Lung microvascular endothelial cell (primary cell): Measurements from ENCODE around the gene TLDC2. TPM values are rescaled to one million over a fixed set of nuclear protein-coding genes. Genes with fewer than 3 reads are reported as not detected.
A peak's percentile ranks its signal among the peaks of the same experiment; 100 is the strongest.
"Not testable (repeated sequence)": the region's sequence is repeated elsewhere in the genome, so short reads cannot be mapped to it uniquely, and the experiment has no call there.

Experiments used
- DNase-seq, 2 donors: peaks; one replicate each; pipeline versions ENCODE4 v3.0.0 to v3.0.0-alpha.2; 2010; ENCODE audit warnings: low read depth in 2 of 2
- total RNA-seq: library from RNA; depleted of rRNA; stranded (reverse); fragments of >200 nt; gene quantifications from 2 replicates; pipeline ENCODE4 v1.2.1, GENCODE V29; 2014

The TLDC2 gene
- total RNA-seq, 1 donor from 2014 or later, result not detected

DNA sequence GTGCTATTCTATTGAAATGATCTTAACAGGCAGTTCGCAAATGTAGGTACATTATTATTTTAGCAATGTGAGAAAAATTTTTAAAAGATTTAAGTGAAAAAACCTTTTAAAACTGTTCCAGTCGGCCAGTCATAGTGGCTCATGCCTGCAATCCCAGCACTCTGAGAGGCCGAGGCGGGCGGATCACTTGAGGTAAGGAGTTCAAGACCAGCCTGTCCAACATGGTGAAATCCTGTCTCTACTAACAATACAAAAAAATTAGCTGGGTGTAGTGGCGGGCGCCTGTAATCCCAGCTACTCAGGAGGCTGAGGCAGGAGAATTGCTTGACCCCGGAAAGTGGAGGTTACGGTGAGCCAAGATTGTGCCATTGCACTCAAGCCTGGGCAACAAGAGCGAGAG is 29.6 kb downstream of the TLDC2 start:
- DNase-seq, result not testable (repeated sequence)

DNA sequence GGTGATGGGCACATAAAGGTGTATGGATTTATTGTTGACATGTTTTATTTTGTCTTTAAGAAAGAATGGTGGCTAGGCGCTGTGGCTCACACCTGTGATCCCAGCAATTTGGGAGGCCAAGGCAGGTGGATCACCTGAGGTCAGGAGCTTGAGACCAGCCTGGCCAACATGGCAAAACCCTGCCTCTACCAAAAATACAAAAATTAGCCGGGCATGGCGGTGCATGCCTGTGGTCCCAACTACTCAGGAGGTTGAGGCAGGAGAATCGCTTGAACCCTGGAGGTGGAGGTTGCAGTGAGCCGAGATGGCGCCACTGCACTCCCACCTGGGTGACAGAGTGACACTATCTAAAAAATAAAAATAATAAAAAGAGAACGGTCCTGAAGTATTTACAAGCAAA is 30.1 kb downstream of the TLDC2 start:
- not testable (repeated sequence) for DNase-seq

- DNase-seq, result no peak
Measured at GRCh38 chr20:36908603-36909002, 32.7 kb downstream of the TLDC2 start.

- DNase-seq, result no peak
Measured at GRCh38 chr20:36916199-36916598, 40.3 kb downstream of the TLDC2 start.

GRCh38 chr20:36917240-36917639 is 41.3 kb downstream of the TLDC2 start:
- no peak for DNase-seq

GRCh38 chr20:36917943-36918342 is 42.0 kb downstream of the TLDC2 start:
- no peak for DNase-seq

DNA sequence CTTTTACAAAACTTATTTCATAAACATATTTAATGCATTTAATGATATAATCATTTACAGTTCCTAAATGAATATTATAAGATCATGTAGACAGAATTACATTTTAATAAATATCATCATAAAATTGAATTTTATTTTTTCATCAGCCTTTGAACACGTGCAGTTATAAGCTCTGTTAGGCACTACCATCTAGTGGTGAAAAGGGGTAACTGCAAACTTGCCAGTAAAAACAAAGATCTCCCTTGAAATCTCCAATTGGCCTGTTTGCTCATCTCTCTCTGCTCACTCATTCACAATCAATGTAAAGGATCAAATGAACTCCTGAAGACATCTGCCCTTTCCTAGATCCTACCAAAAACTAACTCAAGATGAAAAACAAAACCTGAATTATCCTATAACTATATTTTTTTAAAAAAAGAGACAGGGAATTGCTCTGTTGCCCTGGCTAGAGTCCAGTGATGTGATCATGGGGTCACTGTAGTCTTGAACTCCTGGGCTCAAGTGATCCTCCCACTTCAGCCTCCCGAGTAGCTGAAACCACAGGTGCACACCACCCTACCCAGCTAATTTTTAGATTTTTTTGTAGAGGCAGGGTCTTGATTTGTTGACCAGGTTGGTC is 43.9 kb downstream of the TLDC2 start:
- peak; percentile 71 to 79 for DNase-seq

DNA sequence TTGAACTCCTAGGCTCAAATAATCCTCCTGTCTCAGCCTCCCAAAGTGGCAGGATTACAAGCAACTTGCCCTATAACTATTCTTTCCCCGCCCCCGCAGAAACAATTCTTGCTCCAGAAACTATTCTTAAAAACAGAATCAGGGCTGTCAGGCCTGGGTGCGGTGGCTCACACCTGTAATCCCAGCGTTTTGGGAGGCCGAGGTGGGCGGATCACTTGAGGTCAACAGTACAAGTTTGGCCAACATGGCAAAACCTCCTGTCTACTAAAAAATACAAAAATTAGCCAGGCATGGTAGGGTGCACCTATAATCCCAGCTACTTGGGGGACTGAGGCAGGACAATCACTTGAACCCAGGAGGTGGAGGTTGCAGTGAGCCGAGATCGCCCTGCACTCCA is 44.4 kb downstream of the TLDC2 start:
- no peak for DNase-seq

- no peak for DNase-seq
Measured at GRCh38 chr20:36924167-36925045, 48.5 kb downstream of the TLDC2 start.

- no peak for DNase-seq
Measured at GRCh38 chr20:36925234-36925633, 49.3 kb downstream of the TLDC2 start.

- no peak for DNase-seq
Measured at GRCh38 chr20:36926653-36927200, 50.8 kb downstream of the TLDC2 start.

- no peak for DNase-seq
Measured at GRCh38 chr20:36927704-36928103, 51.8 kb downstream of the TLDC2 start.

GRCh38 chr20:36929290-36929689 is 53.4 kb downstream of the TLDC2 start:
- peak in 1 of 2 donors; percentile 13 for DNase-seq

DNA sequence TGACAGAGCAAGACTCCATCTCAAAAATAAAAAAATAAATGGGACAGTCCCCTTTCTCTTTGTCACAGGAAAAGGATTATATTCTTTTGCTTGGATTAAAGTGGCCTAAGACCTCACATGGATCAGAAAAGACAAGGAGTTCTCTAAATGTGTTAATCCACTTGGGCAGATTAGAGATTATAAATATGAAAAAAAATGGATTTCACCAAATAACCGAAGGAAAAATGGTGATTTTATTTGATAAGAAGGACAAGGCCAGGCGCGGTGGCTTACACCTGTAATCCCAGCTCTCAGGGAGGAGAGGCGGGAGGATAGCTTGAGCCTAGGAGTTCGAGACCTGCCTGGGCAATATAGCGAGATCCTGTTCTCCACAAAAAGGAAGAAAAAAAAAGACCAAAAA is 53.8 kb downstream of the TLDC2 start:
- DNase-seq, result no peak

DNA sequence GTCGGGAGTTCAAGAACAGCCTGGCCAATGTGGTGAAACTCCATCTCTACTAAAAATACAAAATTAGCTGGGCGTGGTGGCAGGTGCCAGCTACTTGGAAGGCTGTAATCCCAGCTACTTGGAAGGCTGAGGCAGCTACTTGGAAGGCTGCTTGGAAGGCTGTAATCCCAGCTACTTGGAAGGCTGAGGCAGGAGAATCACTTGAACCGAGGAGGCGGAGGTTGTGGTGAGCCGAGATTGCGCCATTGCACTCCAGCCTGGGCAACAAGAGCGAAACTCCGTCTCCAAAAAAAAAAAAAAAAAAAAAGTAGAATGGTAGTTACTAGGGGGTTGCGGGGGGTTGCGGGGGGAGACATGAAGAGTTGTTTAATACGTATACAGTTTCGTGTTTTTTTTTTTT is 56.1 kb downstream of the TLDC2 start:
- not testable (repeated sequence) for DNase-seq

GRCh38 chr20:36932476-36933426 is 56.8 kb downstream of the TLDC2 start:
- no peak for DNase-seq

DNA sequence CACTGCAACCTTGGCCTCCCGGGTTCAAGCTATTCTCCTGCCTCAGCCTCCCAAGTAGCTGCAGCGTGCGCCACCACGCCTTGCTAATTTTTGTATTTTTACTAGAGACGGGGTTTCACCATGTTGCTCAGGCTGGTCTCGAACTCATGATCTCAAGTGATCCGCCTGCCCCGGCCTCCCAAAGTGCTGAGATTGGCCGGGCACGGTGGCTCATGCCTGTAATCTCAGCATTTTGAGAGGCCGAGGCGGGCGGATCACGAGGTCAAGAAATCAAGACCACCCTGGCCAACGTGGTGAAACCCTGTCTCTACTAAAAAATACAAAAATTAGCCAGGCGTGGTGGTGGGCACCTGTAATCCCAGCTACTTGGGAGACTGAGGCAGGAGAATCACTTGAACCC is 57.6 kb downstream of the TLDC2 start:
- DNase-seq, result not testable (repeated sequence)

- no peak for DNase-seq
Measured at GRCh38 chr20:36936341-36936740, 60.4 kb downstream of the TLDC2 start.

- DNase-seq, result not testable (repeated sequence)
Measured at GRCh38 chr20:36936761-36937401, 60.9 kb downstream of the TLDC2 start.

- no peak for DNase-seq
Measured at GRCh38 chr20:36937402-36937770, 61.4 kb downstream of the TLDC2 start.

DNA sequence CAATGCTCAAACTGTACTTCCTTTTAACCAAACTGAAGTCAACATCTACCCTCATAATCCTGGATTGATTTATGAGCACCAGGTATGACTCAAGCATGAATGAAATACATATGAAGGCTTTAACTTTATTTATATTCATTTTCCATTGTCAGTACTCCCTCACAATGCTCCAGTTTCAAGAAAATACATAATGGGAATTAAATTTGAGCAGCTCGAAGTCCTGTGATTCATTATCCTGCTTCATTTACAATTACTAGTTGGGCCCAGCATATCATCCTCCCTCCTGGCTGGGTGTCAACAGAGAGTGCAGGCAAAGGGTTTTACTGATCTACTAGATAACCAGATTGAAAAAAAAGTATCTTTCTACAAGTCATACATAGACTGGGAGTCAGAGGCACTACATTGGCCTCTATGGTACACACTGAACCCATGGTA is 65.5 kb downstream of the TLDC2 start:
- DNase-seq, result peak in 1 of 2 donors; percentile 37
